Fibroblast of peridontal ligament (primary cell): ENCODE data around the gene TBX3.

Source experiments
- DNase-seq: peaks from one replicate; pipeline ENCODE4 v3.0.0-alpha.2; 2010; ENCODE audit errors: extremely low read depth

The TBX3 gene

GRCh38 chr12:114668151-114668885 is 15.7 kb downstream of the TBX3 start:
- peak; percentile 76 for DNase-seq

DNA sequence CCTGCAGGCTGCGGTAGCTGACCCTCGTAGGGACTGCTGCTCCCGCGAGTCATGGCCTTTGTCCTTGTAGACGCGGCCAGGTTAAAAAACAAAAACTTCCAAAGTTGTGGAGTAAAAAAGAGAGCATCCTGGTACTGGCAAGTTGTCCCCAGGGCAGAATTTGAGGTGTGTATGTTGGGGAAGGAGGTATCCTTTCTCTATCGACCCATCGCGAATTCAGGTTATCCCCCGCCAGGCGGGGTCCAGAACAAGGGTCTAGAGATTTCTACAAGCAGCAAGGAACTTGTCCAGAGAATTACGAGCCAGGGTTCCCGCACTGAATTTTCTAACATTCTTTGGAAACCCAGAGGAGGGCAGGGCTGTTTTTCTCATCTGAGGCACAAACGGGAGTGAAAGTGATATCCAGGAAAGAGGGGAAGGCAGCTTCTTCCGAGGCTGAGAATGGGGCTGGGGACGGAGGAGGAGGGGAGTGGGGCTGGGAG is 16.3 kb downstream of the TBX3 start:
- no peak for DNase-seq

DNA sequence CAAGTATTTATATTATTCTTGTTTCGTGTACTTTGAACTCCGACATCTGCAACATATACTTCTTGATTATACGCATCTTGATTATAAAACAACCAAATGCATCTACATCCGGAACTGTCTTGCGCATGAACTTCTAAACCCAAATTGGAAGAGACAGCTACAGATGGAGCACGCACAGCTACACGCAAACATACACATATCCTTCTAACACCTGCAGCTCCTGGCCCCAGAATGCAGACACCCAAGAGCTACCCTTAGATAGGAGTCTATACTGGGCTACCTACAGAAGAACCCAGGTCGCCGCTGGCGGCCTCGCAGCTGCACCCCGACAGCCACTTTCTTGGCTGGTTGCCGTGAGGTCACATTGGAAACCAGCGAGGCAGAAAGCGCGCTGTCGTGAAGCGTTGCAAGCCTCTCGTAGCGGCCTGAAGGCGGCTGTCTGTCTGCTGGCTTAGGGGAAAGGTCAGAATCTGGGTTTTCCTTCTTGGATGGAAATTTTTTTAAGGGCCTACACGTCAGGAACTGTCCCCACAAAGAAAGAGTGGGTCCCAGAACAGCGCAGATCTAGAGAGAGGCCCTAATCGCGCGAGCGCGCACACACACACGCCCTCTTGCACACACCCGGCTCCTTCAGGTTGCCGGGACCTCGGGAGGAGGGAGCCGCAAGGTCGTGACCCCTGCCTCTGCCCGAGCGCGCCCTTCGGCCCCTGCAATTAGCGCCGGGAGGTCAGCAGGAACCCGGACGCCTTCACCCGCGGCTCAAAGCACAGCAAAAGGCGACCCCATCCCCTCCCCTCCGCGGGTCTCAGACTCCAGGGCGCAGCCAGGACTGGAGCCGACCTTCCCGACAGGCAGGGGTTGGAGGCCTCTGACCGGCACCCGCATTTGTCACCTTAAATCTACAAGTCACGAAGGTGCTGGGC is 17.0 kb downstream of the TBX3 start:
- no peak for DNase-seq

GRCh38 chr12:114665411-114666260 is 18.3 kb downstream of the TBX3 start:
- DNase-seq = no peak

GRCh38 chr12:114664651-114665320 is 19.2 kb downstream of the TBX3 start:
- DNase-seq = no peak

- peak; percentile 86 for DNase-seq
Measured at GRCh38 chr12:114662512-114663177, 21.3 kb downstream of the TBX3 start.

- no peak for DNase-seq
Measured at GRCh38 chr12:114661245-114661644, 22.7 kb downstream of the TBX3 start.

DNA sequence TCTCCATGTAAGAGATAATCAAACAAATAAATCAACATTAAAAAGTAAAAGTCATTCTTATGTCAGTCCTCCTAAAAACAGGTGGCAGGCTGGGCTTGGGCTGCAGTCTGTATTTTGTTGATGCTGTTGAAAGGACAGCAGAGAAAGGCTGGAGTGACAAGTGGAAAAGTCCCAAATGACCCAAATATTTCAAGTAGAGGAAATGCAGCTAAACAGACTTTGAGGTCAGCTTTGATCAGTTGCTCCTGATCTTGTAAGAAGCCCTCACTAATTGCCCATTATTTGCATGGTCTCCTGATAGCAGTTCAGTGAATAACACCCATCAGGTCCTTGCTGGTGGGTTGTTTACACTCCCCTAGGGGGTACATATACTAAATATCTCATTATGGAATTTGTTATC is 24.9 kb downstream of the TBX3 start:
- no peak for DNase-seq

DNA sequence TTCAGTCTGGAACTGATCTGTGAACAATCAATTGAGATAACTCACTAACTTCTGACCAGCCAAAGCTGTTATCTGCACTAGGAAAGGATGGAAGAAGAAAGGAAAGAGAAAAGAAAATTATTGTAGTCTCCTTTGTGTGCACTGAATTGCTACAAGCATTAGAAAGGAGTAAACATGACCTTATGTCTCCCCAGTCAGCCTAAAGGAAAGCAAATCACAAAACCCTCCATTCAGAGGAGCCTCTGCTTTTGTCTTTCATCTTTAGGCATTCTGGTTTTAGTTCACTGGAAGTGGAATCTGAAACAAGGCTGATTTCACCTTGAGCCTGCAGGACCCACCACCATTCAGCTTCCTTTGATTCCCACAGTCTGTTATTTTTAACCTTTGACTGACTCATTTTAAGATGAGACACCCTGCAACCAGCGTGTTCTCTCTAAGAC is 26.0 kb downstream of the TBX3 start:
- no peak for DNase-seq

DNA sequence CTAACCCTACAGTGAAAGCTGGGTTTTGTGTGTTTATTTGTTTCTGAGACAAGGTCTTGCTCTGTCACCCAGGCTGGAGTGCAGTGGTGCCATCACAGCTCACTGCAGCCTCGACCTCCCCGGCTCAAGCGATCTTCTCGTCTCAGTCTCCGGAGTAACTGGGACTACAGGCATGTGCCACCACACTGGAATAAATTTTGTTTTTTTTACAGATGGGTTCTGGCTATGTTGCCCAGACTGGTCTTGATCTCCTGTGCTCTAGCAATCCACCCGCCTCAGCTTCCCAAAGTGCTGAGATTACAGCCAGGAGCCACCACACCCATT is 26.4 kb downstream of the TBX3 start:
- no peak for DNase-seq

DNA sequence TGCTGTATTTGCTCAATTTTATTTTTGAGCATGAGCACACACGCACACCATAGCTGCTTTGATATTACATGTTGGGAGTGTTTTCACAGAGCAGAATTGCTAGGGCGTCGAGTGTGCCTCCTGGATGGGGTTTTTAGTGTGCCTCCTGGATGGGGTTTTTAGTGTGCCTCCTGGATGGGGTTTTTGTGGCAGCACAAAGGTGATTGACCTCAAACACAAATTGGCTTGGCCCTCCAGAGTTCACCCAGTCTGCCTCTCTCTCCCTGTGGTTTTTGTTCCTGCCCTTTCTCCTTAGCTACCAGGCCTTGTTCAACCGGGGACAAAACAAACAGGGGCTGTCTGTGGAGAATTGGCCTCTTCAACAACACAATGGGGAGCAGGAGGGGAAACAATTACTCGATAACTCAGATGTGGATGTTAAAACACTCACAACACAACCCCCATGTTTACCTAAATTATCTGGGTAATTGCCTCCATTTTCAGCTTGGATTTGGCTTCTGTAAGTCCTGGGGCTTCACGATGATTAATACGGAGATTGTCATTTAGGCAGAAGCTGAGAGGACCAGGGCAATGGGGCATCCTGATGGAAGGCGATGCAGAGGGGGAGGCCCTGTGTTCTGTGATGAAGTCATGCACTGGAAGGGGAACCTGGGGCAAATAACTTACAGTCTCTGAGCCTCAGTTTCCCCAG is 26.9 kb downstream of the TBX3 start:
- DNase-seq = no peak

- no peak for DNase-seq
Measured at GRCh38 chr12:114655934-114656749, 27.8 kb downstream of the TBX3 start.

DNA sequence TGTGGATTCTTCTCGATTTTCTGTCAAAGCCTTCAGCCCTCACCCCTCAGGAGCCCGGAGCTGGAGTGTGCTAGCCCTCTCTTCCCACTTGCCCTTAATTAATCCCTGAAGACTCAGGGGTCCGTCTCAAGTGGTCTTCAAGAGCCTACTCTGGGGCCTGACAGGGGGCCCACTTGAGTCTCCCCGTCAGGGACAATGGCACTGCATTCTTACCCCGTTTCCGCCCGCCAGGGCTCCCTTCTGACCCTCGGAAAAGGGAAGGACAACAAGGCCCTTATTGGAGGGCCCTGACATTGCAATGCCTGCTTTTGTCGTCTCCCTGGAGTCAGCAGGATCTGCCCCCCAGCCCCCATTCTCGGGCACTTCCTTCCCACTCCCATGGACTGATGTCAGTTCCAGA is 34.4 kb downstream of the TBX3 start:
- no peak for DNase-seq

DNA sequence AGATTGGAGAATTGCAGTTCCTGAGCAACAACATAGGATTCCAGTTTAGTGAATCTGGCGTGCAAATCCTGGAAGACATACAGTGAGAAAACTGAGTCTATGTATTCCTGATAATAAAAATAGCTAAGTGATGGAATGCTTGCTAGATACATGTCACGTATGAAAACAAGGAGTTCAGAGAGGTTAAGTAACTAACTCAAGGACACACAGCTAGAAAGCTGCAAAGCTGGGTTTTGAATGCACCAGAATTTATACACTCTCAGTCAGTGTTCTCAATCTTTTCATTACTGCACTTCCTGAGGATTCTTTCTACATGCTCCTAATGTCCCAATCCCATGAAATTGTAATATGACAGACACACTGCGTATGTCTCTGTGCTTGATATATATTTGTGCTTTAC is 35.3 kb downstream of the TBX3 start:
- no peak for DNase-seq

DNA sequence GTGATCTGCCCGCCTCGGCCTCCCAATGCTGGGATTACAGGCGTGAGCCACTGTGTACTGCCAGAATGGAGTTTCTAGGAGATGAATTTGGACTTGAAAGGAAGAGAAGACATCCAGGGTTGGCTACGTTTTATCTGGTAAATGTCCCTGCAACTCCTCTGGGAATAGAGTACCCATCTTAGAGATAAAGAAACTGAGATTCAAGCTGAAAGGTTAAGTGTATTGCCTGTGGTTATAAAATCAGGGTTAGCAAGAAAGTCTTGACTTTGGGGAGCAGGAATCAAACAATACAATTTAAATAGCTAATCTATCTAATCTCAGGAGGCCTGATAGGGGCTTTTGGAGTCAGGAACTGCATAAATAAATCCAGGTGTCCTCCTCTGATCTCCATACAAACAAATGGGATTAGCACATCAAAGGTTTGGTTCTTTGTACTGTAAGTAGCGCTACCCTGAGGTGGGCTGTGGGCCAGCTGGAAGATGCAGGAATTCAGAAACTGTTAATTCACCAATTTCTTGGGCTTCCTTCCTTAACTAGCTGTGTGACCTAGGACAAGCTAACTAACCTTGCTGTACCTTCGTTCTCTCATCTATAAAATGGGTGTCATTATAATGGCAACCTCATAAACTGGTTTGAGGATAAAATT is 45.1 kb downstream of the TBX3 start:
- DNase-seq = no peak

GRCh38 chr12:114636723-114637480 is 47.1 kb downstream of the TBX3 start:
- DNase-seq = peak; percentile 9

DNA sequence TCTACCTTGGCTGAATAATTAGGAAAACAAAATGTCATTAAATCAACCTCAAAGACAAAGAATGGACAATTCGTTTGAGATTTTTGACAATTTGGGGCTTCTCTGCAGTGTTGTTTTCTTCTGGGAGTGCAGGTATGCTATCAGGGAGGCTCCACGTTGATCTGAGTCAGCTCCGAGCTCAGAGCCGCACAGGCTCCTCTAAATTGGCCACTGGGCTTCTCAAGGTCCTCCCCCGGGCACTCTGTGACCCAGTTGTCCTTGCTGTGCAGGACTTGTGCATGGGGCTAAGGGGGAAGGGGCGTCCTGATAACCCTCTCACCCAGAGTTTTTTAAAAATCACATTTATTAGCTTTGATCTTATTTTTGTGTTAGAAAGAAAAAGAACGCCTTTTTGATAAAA is 52.7 kb downstream of the TBX3 start:
- no peak for DNase-seq

DNA sequence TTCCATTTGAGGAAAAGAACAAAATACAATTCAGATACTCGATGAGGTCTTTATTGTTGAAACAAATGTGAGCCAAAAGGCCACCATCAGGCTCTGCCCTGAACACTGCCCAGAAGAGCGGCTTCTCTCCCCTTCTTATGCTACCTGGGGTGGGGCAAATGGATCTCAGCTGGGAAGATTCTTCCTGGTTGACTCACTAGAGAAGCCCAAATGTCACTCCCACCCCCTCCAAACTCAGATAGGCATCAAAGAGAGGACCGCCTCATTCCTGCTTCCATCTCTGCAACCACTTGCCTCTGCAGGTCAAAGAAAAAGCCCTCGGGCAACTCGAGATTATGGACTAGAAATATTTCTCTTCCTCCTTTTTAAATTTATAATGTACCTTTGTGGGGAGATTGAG is 55.8 kb downstream of the TBX3 start:
- DNase-seq = no peak
